NCI-H146 (cell line): Measurements from ENCODE around the gene APOBEC3B.
"Not testable (repeated sequence)": the region's sequence is repeated elsewhere in the genome, so short reads cannot be mapped to it uniquely, and the experiment has no call there.

ENCODE experiments used
- DNase-seq: peaks from one replicate; lab custom pipeline; 2025; lab: John Stamatoyannopoulos, UW

Gene APOBEC3B

GRCh38 chr22:38997518-38997917, 15.4 kb downstream of the APOBEC3B start:
- no peak for DNase-seq

- peak; percentile 71 for DNase-seq
Measured at GRCh38 chr22:39003165-39003638, 21.1 kb downstream of the APOBEC3B start.

- no peak for DNase-seq
Measured at GRCh38 chr22:39007177-39007576, 25.0 kb downstream of the APOBEC3B start.

- DNase-seq = not testable (repeated sequence)
Measured at GRCh38 chr22:39008271-39008850, 26.2 kb downstream of the APOBEC3B start.

GRCh38 chr22:39010946-39011345, 28.8 kb downstream of the APOBEC3B start:
- DNase-seq = no peak

- no peak for DNase-seq
Measured at GRCh38 chr22:39012533-39013511, 30.7 kb downstream of the APOBEC3B start.

GRCh38 chr22:39013561-39013941, 31.4 kb downstream of the APOBEC3B start:
- not testable (repeated sequence) for DNase-seq

- DNase-seq = peak; percentile 49
Measured at GRCh38 chr22:39013942-39014722, 32.0 kb downstream of the APOBEC3B start, which contains the start of gene APOBEC3C. Gene APOBEC3C (plus strand): TSS chr22:39014257. CDS start chr22:39014363, 106 bp downstream.

- DNase-seq = not testable (repeated sequence)
Measured at GRCh38 chr22:39014723-39015121, 32.6 kb downstream of the APOBEC3B start.

- DNase-seq = no peak
Measured at GRCh38 chr22:39016592-39016991, 34.4 kb downstream of the APOBEC3B start.

- DNase-seq = no peak
Measured at GRCh38 chr22:39017596-39018365, 35.6 kb downstream of the APOBEC3B start.

- DNase-seq = not testable (repeated sequence)
Measured at GRCh38 chr22:39020021-39020651, 38.0 kb downstream of the APOBEC3B start.

GRCh38 chr22:39021552-39022250, 39.6 kb downstream of the APOBEC3B start:
- no peak for DNase-seq

GRCh38 chr22:39024519-39025308, 42.6 kb downstream of the APOBEC3B start:
- DNase-seq = no peak

- DNase-seq = no peak
Measured at GRCh38 chr22:39026509-39027150, 44.5 kb downstream of the APOBEC3B start.

GRCh38 chr22:39027717-39028116, 45.6 kb downstream of the APOBEC3B start:
- no peak for DNase-seq

GRCh38 chr22:39028281-39028680, 46.1 kb downstream of the APOBEC3B start:
- DNase-seq = no peak

GRCh38 chr22:39029227-39029626, 47.1 kb downstream of the APOBEC3B start:
- DNase-seq = no peak

- DNase-seq = no peak
Measured at GRCh38 chr22:39030705-39031104, 48.6 kb downstream of the APOBEC3B start.
